ENCODE results near the gene CENPS. TPM values are rescaled to one million over a fixed set of nuclear protein-coding genes. Genes with fewer than 3 reads are reported as not detected.

Gene CENPS
- 10 to 100 TPM in 5 of 6 donors, 1 to 10 TPM in 1; 1.4 to 23.0 (median 14.3) TPM for total RNA-seq

DNA sequence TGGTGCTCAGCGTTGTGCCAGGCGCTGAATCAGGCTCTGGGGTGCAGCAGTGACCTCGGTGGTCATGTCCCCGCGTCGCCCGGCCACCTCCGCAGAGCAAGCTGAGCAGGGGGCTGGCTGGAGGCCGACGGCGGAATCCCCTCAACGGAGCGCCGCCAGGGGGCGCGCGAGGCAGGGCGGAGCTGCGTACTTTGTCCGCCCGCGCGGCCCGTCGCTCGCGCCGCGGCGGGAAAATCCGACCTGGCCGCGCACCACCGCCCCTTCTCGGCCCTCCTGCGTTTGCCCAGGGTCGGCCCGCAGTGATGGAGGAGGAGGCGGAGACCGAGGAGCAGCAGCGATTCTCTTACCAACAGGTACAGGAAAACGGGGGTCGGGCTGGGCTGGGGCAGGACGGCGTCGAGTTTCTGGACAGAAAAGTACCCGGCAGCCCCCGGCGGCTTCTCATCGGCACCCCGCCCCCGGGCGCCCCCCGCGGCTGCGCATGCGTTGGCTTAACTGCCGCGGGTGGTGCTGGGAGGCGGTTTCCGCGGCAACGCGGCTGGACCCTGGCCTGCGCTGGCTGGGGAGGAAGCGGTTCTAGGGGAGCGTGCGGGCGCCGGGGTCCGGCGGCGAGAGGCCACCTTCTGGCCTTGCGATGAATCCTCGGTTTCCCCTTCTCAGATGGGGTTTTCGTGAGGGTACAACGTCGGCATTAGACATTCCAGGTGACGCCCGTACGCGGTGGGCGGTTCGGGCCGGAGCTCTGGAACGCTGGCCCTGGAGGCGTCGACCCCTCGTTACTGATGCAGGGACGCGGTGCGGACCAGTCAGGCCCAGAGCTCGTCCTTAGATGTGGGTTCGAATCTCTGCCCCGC lies at the start of gene CENPS:
Gene CENPS, plus strand, starts transcription at position 218 of the 854 bp plus-strand sequence. Its CDS starts 85 bp downstream, at position 303.
- TF ChIP-seq POLR2A (IDR thresholded peaks at IDR 0.05) (peak in 2 of 4 donors; percentile 20 to 63), EP300 (IDR thresholded peaks at IDR 0.05) (no peak), CTCF (IDR thresholded peaks at IDR 0.05) (peak; percentile 98 to 100 (median 99)), POLR2AphosphoS5 (IDR thresholded peaks at IDR 0.05) (peak in 1 of 2 donors; percentile 54)
- Histone ChIP-seq H3K27me3 (no peaks in the 10 kb centered on the region), H3K27ac (peak within 1 kb of the TSS; percentile 9 to 81 (median 66)), H3K9me3 (no peaks in the 10 kb centered on the region), H3K36me3 (no peaks in the 10 kb centered on the region), H3K4me1 (peaks cover 19 to 36% (median 22%) of the 10 kb centered on the region in 4 donors), H3K4me3 (peak within 1 kb of the TSS; percentile 70 to 91 (median 83))
- ATAC-seq (ENCODE audit: low FRiP score in 2 of 2), result peak; percentile 95 to 98
- peak; percentile 91 to 99 for DNase-seq
- 0% methylated on average over 5 to 21 of the region's 95 CpGs for WGBS, 2 donors

DNA sequence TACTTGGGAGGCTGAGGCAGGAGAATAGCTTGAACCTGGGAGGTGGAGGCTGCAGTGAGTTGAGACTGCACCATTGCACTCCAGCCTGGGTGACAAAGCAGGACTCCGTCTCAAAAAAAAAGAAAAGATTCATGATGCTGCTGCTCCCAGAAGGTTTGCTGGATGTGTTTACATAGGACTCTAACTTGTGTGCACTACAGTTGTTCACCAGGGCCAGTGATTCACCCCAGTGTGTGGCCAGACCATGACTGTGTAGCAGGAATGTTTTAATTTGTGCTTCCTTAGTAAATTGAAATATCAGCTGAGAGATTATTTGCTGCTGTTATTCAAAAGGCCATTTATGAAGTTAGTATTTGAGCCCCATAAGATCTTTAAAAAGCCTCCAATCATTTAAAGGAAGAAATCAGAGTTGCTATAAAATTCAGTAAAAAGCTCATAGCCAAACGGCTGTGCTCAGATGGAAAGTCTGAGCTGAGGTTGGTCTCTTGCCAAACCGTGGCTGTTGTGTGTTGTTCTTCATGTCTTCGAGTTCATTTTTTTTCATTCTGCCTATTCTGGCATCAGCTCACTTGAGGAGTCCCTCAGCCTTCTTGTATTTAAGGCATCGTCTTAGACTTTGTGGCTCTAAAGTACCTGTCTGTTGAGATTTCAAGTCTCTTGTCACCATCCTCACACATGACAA lies 49.5 kb upstream of the CENPS start:
- H3K27ac ChIP-seq, result no peak overlapping the region
- DNase-seq (no peak), ATAC-seq (ENCODE audit: low FRiP score in 2 of 2) (peak in 1 of 2 donors; percentile 66)

DNA sequence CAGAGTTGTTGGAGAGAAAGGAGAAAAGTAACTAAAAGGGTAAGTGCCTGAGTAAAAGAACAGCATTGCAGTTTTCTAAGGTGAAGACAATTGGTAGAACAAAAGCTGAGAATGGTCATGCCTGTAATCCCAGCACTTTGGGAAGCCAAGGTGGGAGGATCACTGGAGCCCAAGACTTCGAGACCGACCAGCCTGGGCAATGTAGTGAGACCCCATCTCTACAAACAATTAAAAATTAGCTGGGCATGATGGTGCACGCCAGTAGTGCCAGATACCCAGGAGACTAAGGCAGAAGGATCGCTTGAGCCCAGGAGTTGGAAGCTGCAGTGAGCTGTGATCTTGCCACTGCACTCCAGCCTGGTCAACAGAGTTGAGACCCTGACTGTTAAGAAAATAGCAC lies 46.6 kb upstream of the CENPS start:
- Histone ChIP-seq H3K27me3 (no peaks in the 10 kb centered on the region), H3K27ac (no peak overlapping the region), H3K4me3 (no peak overlapping the region), H3K36me3 (peaks cover 3 to 24% (median 8%) of the 10 kb centered on the region in 4 donors), H3K4me1 (peaks cover 0 to 20% (median 12%) of the 10 kb centered on the region in 4 donors), H3K9me3 (no peaks in the 10 kb centered on the region)
- 85 to 94% methylated on average over 4 of the region's 4 CpGs for WGBS, 2 donors
- no peak for ATAC-seq (ENCODE audit: low FRiP score in 2 of 2)
- no peak for DNase-seq
- TF ChIP-seq EP300 (IDR thresholded peaks at IDR 0.05), result no peak
- TF ChIP-seq POLR2A (IDR thresholded peaks at IDR 0.05), result no peak
- no peak for TF ChIP-seq CTCF (IDR thresholded peaks at IDR 0.05)
- TF ChIP-seq POLR2AphosphoS5 (IDR thresholded peaks at IDR 0.05), result no peak

More for the DNA sequence above, 49.5 kb upstream of the CENPS start:
- H3K9me3 ChIP-seq, result no peaks in the 10 kb centered on the region
- no peak overlapping the region for H3K4me3 ChIP-seq
- H3K36me3 ChIP-seq, result peaks cover 6 to 50% (median 20%) of the 10 kb centered on the region in 4 donors
- 74 to 80% methylated on average over 5 of the region's 5 CpGs for WGBS, 2 donors
- no peak for TF ChIP-seq POLR2AphosphoS5 (IDR thresholded peaks at IDR 0.05)
- no peak for TF ChIP-seq CTCF (IDR thresholded peaks at IDR 0.05)
- TF ChIP-seq POLR2A (IDR thresholded peaks at IDR 0.05), result no peak
- no peak for TF ChIP-seq EP300 (IDR thresholded peaks at IDR 0.05)
- H3K27me3 ChIP-seq, result no peaks in the 10 kb centered on the region
- H3K4me1 ChIP-seq, result peaks cover 0 to 7% (median 6%) of the 10 kb centered on the region in 4 donors

DNA sequence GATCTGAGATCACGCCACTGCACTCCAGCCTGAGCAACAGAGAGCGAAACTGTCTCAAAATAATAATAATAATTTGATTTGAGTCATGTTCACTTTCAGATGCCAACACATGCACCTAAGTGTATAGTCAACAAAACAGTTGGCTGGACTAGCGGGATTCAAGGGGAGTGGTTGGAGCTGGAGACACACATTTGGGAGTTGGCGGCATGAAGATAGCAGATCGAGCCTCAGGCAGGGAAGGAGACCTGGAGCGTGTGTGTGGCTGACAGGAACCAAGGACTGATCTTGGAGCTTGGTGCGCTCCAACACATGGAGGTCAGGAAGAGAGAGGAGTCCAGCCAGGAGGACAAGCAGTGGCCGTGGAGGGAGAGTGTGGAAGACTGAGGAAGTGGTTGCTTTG lies 46.0 kb upstream of the CENPS start:
- DNase-seq (no peak), ATAC-seq (ENCODE audit: low FRiP score in 2 of 2) (no peak)
- no peak for TF ChIP-seq POLR2AphosphoS5 (IDR thresholded peaks at IDR 0.05)
- TF ChIP-seq POLR2A (IDR thresholded peaks at IDR 0.05), result no peak
- TF ChIP-seq CTCF (IDR thresholded peaks at IDR 0.05), result no peak
- Histone ChIP-seq H3K4me3 (no peak overlapping the region), H3K4me1 (peaks cover 0 to 20% (median 14%) of the 10 kb centered on the region in 4 donors), H3K27ac (no peak overlapping the region), H3K36me3 (peaks cover 3 to 19% (median 4%) of the 10 kb centered on the region in 4 donors), H3K27me3 (no peaks in the 10 kb centered on the region), H3K9me3 (no peaks in the 10 kb centered on the region)
- 92 to 93% methylated on average over 8 of the region's 8 CpGs for WGBS, 2 donors

Measured in upper lobe of left lung (tissue), 6 donors.